Activated CD4-positive, alpha-beta T cell treated with anti-CD3 and anti-CD28 coated beads for 36 hours (primary cell): ENCODE measurements around the gene FBXW2. TPM values are rescaled to one million over a fixed set of nuclear protein-coding genes. Genes with fewer than 3 reads are reported as not detected.

Experiments used
- ATAC-seq: fragments of 200-7000 bp; cut with Tn5 transposase; one replicate; pipeline ENCODE4 v1.10.0; 2021; ENCODE audit warnings: mild to moderate bottlenecking, moderate library complexity
- CTCF ChIA-PET: fragments of 350-600 bp; sonication (Branson Sonifier 250); formaldehyde crosslinking; loops from one replicate; lab custom pipeline; 2021; ENCODE audit warnings: antibody characterized with exemption; lab: Charles Lee
- POLR2A ChIA-PET: fragments of 350-600 bp; sonication (Branson Sonifier 250); formaldehyde crosslinking; loops from one replicate; lab custom pipeline; 2021; ENCODE audit warnings: antibody characterized with exemption, inconsistent platforms; lab: Charles Lee
- DNase-seq: peaks from one replicate; pipeline ENCODE4 v3.0.0-alpha.2; 2020
- H3K27ac Mint-ChIP-seq: one replicate; pipeline ENCODE4 v1.8.0; 2021; ENCODE audit warnings: mixed read lengths
- H3K27me3 Mint-ChIP-seq: one replicate; pipeline ENCODE4 v1.8.0; 2021; ENCODE audit warnings: mixed read lengths
- H3K36me3 Mint-ChIP-seq: one replicate; pipeline ENCODE4 v1.8.0; 2021; ENCODE audit warnings: low read depth, mixed read lengths
- H3K4me1 Mint-ChIP-seq: one replicate; pipeline ENCODE4 v1.8.0; 2021; ENCODE audit warnings: mixed read lengths
- H3K4me3 Mint-ChIP-seq: one replicate; pipeline ENCODE4 v1.8.0; 2021; ENCODE audit warnings: mild to moderate bottlenecking, moderate library complexity, mixed read lengths
- H3K9me3 Mint-ChIP-seq: one replicate; pipeline ENCODE4 v1.8.0; 2021; ENCODE audit warnings: low read depth, mixed read lengths
- intact Hi-C, 2 experiments: fragments of 100-400 bp; cut with DNase I in 1 of 2; cut with micrococcal nuclease in 1 of 2; formaldehyde crosslinking; loops; one replicate each; pipeline versions ENCODE4 v1.14.2 to v1.15.1; 2022 to 2024; cut with DNase I, micrococcal nuclease
- total RNA-seq, 2 experiments: library from RNA; stranded (reverse); gene quantifications; one replicate each; pipeline ENCODE4 v1.2.3, GENCODE V29; 2021

Gene FBXW2
- total RNA-seq, 2 experiments from 2014 or later: 53.0 to 68.1 TPM

- H3K4me1 Mint-ChIP-seq: peaks cover 21% of the 10 kb centered on the region
- peaks cover 61% of the 10 kb centered on the region for H3K36me3 Mint-ChIP-seq
- H3K27me3 Mint-ChIP-seq: no peaks in the 10 kb centered on the region
- H3K4me3 Mint-ChIP-seq: no peak overlapping the region
- H3K27ac Mint-ChIP-seq: peak overlapping the region; percentile 47
- ATAC-seq (peak; percentile 69), DNase-seq (no peak)
- POLR2A ChIA-PET: interaction anchor here (0.6 kb wide), 1 partner anchor 281 kb away, joined by 3 read pairs; no protein-coding TSS in a partner anchor
- intact Hi-C loops: no loop called here
- CTCF ChIA-PET: interaction anchor here (0.9 to 1.0 kb wide), 2 partner anchors 11 to 24 kb away, joined by 3 read pairs; no protein-coding TSS in a partner anchor
- H3K9me3 Mint-ChIP-seq: no peaks in the 10 kb centered on the region
Observed at GRCh38 chr9:120779227-120779626, 14.0 kb downstream of the FBXW2 start.

GRCh38 chr9:120778758-120779157 lies 14.5 kb downstream of the FBXW2 start:
- ChIA-PET POLR2A (interaction anchor here (0.6 kb wide), 1 partner anchor 282 kb away, joined by 3 read pairs; no protein-coding TSS in a partner anchor), CTCF (interaction anchor here (0.7 to 1.0 kb wide), 3 partner anchors 10 to 23 kb away, joined by 3 read pairs; no protein-coding TSS in a partner anchor)
- H3K4me1 Mint-ChIP-seq: peaks cover 17% of the 10 kb centered on the region
- intact Hi-C loops: no loop called here
- ATAC-seq (no peak), DNase-seq (no peak)
- peak overlapping the region; percentile 47 for H3K27ac Mint-ChIP-seq
- no peaks in the 10 kb centered on the region for H3K27me3 Mint-ChIP-seq
- peaks cover 57% of the 10 kb centered on the region for H3K36me3 Mint-ChIP-seq
- no peaks in the 10 kb centered on the region for H3K9me3 Mint-ChIP-seq
- no peak overlapping the region for H3K4me3 Mint-ChIP-seq

GRCh38 chr9:120777229-120777628 lies 16.0 kb downstream of the FBXW2 start:
- H3K4me3 Mint-ChIP-seq: no peak overlapping the region
- H3K27me3 Mint-ChIP-seq: no peaks in the 10 kb centered on the region
- ATAC-seq (no peak), DNase-seq (no peak)
- no peak overlapping the region for H3K27ac Mint-ChIP-seq
- CTCF ChIA-PET: interaction anchor here (0.8 to 1.5 kb wide), 2 partner anchors 9 to 15 kb away, joined by 3 read pairs; no protein-coding TSS in a partner anchor
- POLR2A ChIA-PET: no interaction called here
- peaks cover 51% of the 10 kb centered on the region for H3K36me3 Mint-ChIP-seq
- H3K4me1 Mint-ChIP-seq: peaks cover 14% of the 10 kb centered on the region
- intact Hi-C loops: no loop called here
- no peaks in the 10 kb centered on the region for H3K9me3 Mint-ChIP-seq

GRCh38 chr9:120776788-120777187 lies 16.4 kb downstream of the FBXW2 start:
- CTCF ChIA-PET: interaction anchor here (1.1 to 1.5 kb wide), 2 partner anchors 16 to 502 kb away, joined by 3 read pairs; no protein-coding TSS in a partner anchor
- intact Hi-C loops: no loop called here
- ATAC-seq (no peak), DNase-seq (no peak)
- Mint-ChIP-seq H3K4me1 (peaks cover 14% of the 10 kb centered on the region), H3K36me3 (peaks cover 49% of the 10 kb centered on the region), H3K27me3 (no peaks in the 10 kb centered on the region), H3K27ac (no peak overlapping the region), H3K4me3 (no peak overlapping the region), H3K9me3 (no peaks in the 10 kb centered on the region)
- POLR2A ChIA-PET: no interaction called here

- ATAC-seq (no peak), DNase-seq (no peak)
- Mint-ChIP-seq H3K27me3 (no peaks in the 10 kb centered on the region), H3K4me3 (no peak overlapping the region), H3K9me3 (no peaks in the 10 kb centered on the region), H3K36me3 (peaks cover 50% of the 10 kb centered on the region), H3K27ac (no peak overlapping the region), H3K4me1 (peaks cover 13% of the 10 kb centered on the region)
- intact Hi-C loops: no loop called here
- ChIA-PET CTCF (interaction anchor here (1.1 kb wide), 1 partner anchor 503 kb away, joined by 3 read pairs; no protein-coding TSS in a partner anchor), POLR2A (no interaction called here)
Observed at GRCh38 chr9:120775859-120776258, 17.4 kb downstream of the FBXW2 start.

GRCh38 chr9:120774719-120775118 lies 18.5 kb downstream of the FBXW2 start:
- CTCF ChIA-PET: interaction anchor here (0.6 kb wide), 1 partner anchor 53 kb away, joined by 3 read pairs; no protein-coding TSS in a partner anchor
- H3K27me3 Mint-ChIP-seq: no peaks in the 10 kb centered on the region
- intact Hi-C loops: no loop called here
- POLR2A ChIA-PET: interaction anchor here (0.6 to 1.1 kb wide), 2 partner anchors 15 to 427 kb away, joined by 3 to 4 read pairs; partner anchors contain the start of gene RAB14
- H3K9me3 Mint-ChIP-seq: no peaks in the 10 kb centered on the region
- ATAC-seq (no peak), DNase-seq (no peak)
- peaks cover 52% of the 10 kb centered on the region for H3K36me3 Mint-ChIP-seq
- H3K4me3 Mint-ChIP-seq: no peak overlapping the region
- peaks cover 14% of the 10 kb centered on the region for H3K4me1 Mint-ChIP-seq
- no peak overlapping the region for H3K27ac Mint-ChIP-seq

- H3K9me3 Mint-ChIP-seq: no peaks in the 10 kb centered on the region
- H3K4me1 Mint-ChIP-seq: peaks cover 6% of the 10 kb centered on the region
- H3K36me3 Mint-ChIP-seq: peaks cover 44% of the 10 kb centered on the region
- no peak overlapping the region for H3K27ac Mint-ChIP-seq
- no peak overlapping the region for H3K4me3 Mint-ChIP-seq
- ChIA-PET CTCF (interaction anchor here (0.7 to 2.4 kb wide), 5 partner anchors 13 to 164 kb away, joined by 3 to 14 read pairs (median 3); no protein-coding TSS in a partner anchor), POLR2A (interaction anchor here (0.6 kb wide), 1 partner anchor 92 kb away, joined by 4 read pairs; no protein-coding TSS in a partner anchor)
- DNase-seq: no peak
- intact Hi-C loops: no loop called here
- ATAC-seq: no peak
- H3K27me3 Mint-ChIP-seq: no peaks in the 10 kb centered on the region
Observed at GRCh38 chr9:120773256-120773655, 20.0 kb downstream of the FBXW2 start.

- peaks cover 9% of the 10 kb centered on the region for H3K4me1 Mint-ChIP-seq
Observed at GRCh38 chr9:120770931-120771330, 22.3 kb downstream of the FBXW2 start.

GRCh38 chr9:120768886-120769285 lies 24.3 kb downstream of the FBXW2 start:
- intact Hi-C loops: no loop called here
- POLR2A ChIA-PET: no interaction called here
- no peak for ATAC-seq

More at GRCh38 chr9:120770931-120771330, 22.3 kb downstream of the FBXW2 start:
- ChIA-PET POLR2A (no interaction called here), CTCF (no interaction called here)
- intact Hi-C loops: no loop called here
- H3K9me3 Mint-ChIP-seq: no peaks in the 10 kb centered on the region
- no peak overlapping the region for H3K27ac Mint-ChIP-seq
- H3K27me3 Mint-ChIP-seq: no peaks in the 10 kb centered on the region
- no peak overlapping the region for H3K4me3 Mint-ChIP-seq
- peaks cover 49% of the 10 kb centered on the region for H3K36me3 Mint-ChIP-seq
- no peak for ATAC-seq
- DNase-seq: no peak

GRCh38 chr9:120768247-120768646 lies 25.0 kb downstream of the FBXW2 start:
- POLR2A ChIA-PET: no interaction called here
- peak overlapping the region; percentile 52 for H3K27ac Mint-ChIP-seq

More at GRCh38 chr9:120768886-120769285, 24.3 kb downstream of the FBXW2 start:
- DNase-seq: no peak
- Mint-ChIP-seq H3K4me3 (no peak overlapping the region), H3K4me1 (peaks cover 9% of the 10 kb centered on the region), H3K36me3 (peaks cover 51% of the 10 kb centered on the region), H3K27ac (no peak overlapping the region), H3K27me3 (no peaks in the 10 kb centered on the region), H3K9me3 (no peaks in the 10 kb centered on the region)
- CTCF ChIA-PET: interaction anchor here (0.7 to 5.0 kb wide), 4 partner anchors 9 to 149 kb away, joined by 3 to 31 read pairs (median 4); no protein-coding TSS in a partner anchor

GRCh38 chr9:120767451-120767850 lies 25.8 kb downstream of the FBXW2 start:
- peak; percentile 39 for ATAC-seq
- H3K4me3 Mint-ChIP-seq: no peak overlapping the region
- peaks cover 55% of the 10 kb centered on the region for H3K36me3 Mint-ChIP-seq
- H3K27me3 Mint-ChIP-seq: no peaks in the 10 kb centered on the region
- H3K27ac Mint-ChIP-seq: peak overlapping the region; percentile 7
- no peaks in the 10 kb centered on the region for H3K9me3 Mint-ChIP-seq
- CTCF ChIA-PET: interaction anchor here (0.7 to 5.0 kb wide), 7 partner anchors 9 to 214 kb away, joined by 3 to 31 read pairs (median 3); no protein-coding TSS in a partner anchor
- intact Hi-C loops: no loop called here
- POLR2A ChIA-PET: no interaction called here
- H3K4me1 Mint-ChIP-seq: peaks cover 9% of the 10 kb centered on the region
- no peak for DNase-seq

More at GRCh38 chr9:120768247-120768646, 25.0 kb downstream of the FBXW2 start:
- H3K36me3 Mint-ChIP-seq: peaks cover 52% of the 10 kb centered on the region
- CTCF ChIA-PET: interaction anchor here (0.7 to 5.0 kb wide), 7 partner anchors 9 to 213 kb away, joined by 3 to 31 read pairs (median 3); no protein-coding TSS in a partner anchor
- H3K27me3 Mint-ChIP-seq: no peaks in the 10 kb centered on the region
- intact Hi-C loops: no loop called here
- no peak for ATAC-seq
- no peak overlapping the region for H3K4me3 Mint-ChIP-seq
- H3K4me1 Mint-ChIP-seq: peaks cover 9% of the 10 kb centered on the region
- H3K9me3 Mint-ChIP-seq: no peaks in the 10 kb centered on the region
- no peak for DNase-seq
